WTC11 (cell line): ENCODE results near the gene CTNND2. TPM values are rescaled to one million over a fixed set of nuclear protein-coding genes. Genes with fewer than 3 reads are reported as not detected.

ENCODE experiments used
- ATAC-seq: fragments of 200-7000 bp; cut with Tn5 transposase; 2 replicates; pipeline ENCODE4 v1.10.0; 2021; ENCODE audit warnings: mild to moderate bottlenecking, moderate library complexity
- CTCF ChIA-PET: fragments of 300-600 bp; sonication (Branson Sonifier 250); formaldehyde crosslinking; loops from one replicate; lab custom pipeline; 2021; ENCODE audit warnings: antibody characterized with exemption; lab: Charles Lee
- POLR2A ChIA-PET: fragments of 350-600 bp; sonication (Branson Sonifier 250); formaldehyde crosslinking; loops from one replicate; lab custom pipeline; 2021; ENCODE audit warnings: antibody characterized with exemption; lab: Charles Lee
- DNase-seq: peaks from one replicate; pipeline ENCODE4 v3.0.0; 2021; ENCODE audit warnings: low spot score
- H3K27ac Mint-ChIP-seq: 2 replicates; pipeline ENCODE4 v1.8.0; 2021; ENCODE audit warnings: mixed read lengths
- H3K27me3 Mint-ChIP-seq: 2 replicates; pipeline ENCODE4 v1.8.0; 2021; ENCODE audit warnings: low read depth, mild to moderate bottlenecking, moderate library complexity, mixed read lengths
- H3K36me3 Mint-ChIP-seq: 2 replicates; pipeline ENCODE4 v1.8.0; 2021; ENCODE audit warnings: mixed read lengths
- H3K4me1 Mint-ChIP-seq: 2 replicates; pipeline ENCODE4 v1.8.0; 2022; ENCODE audit warnings: mixed read lengths
- H3K4me3 Mint-ChIP-seq: 2 replicates; pipeline ENCODE4 v1.8.0; 2021; ENCODE audit warnings: mild to moderate bottlenecking, moderate library complexity, mixed read lengths
- H3K9me3 Mint-ChIP-seq: 2 replicates; pipeline ENCODE4 v1.8.0; 2021; ENCODE audit warnings: mixed read lengths
- ATF2 ChIP-seq: sonication (generic); formaldehyde crosslinking; IDR thresholded peaks from 2 replicates; pipeline ENCODE4 v1.8.1; 2022; ENCODE audit warnings: low read depth, missing genetic modification reagents, borderline replicate concordance
- E2F4 ChIP-seq: sonication (generic); formaldehyde crosslinking; IDR thresholded peaks from 2 replicates; pipeline ENCODE4 v1.8.1; 2022; ENCODE audit warnings: low read depth, mild to moderate bottlenecking, moderate library complexity, missing genetic modification reagents, borderline replicate concordance
- ETV6 ChIP-seq: sonication (generic); formaldehyde crosslinking; IDR thresholded peaks from 2 replicates; pipeline ENCODE4 v1.8.1; 2022; ENCODE audit warnings: mild to moderate bottlenecking, missing genetic modification reagents
- GABPB1 ChIP-seq: sonication (generic); formaldehyde crosslinking; IDR thresholded peaks from 2 replicates; pipeline ENCODE4 v1.8.1; 2023; ENCODE audit warnings: mild to moderate bottlenecking, missing genetic modification reagents
- GRHL2 ChIP-seq: fragments of 250-450 bp; sonication (Bioruptor Pico); IDR thresholded peaks from 2 replicates; pipeline ENCODE4 v1.8.0; 2022; ENCODE audit warnings: mild to moderate bottlenecking, moderate library complexity; ENCODE audit not compliant: insufficient replicate concordance, severe bottlenecking
- KAT7 ChIP-seq: sonication (generic); formaldehyde crosslinking; IDR thresholded peaks from 2 replicates; pipeline ENCODE4 v1.8.1; 2023; ENCODE audit warnings: missing genetic modification reagents, mild to moderate bottlenecking, borderline replicate concordance
- NFE2L1 ChIP-seq: sonication (generic); formaldehyde crosslinking; IDR thresholded peaks from 2 replicates; pipeline ENCODE4 v1.8.1; 2023; ENCODE audit warnings: missing genetic modification reagents
- NR1H2 ChIP-seq: sonication (generic); formaldehyde crosslinking; IDR thresholded peaks from 2 replicates; pipeline ENCODE4 v1.9.0; 2021; ENCODE audit warnings: mild to moderate bottlenecking, moderate library complexity, missing genetic modification reagents
- OVOL2 ChIP-seq: fragments of 250-450 bp; sonication (Bioruptor Pico); IDR thresholded peaks from 2 replicates; pipeline ENCODE4 v1.9.0; 2021; ENCODE audit warnings: mild to moderate bottlenecking, borderline replicate concordance
- RORB ChIP-seq: fragments of 250-450 bp; sonication (Bioruptor Pico); IDR thresholded peaks from 2 replicates; pipeline ENCODE4 v1.9.0; 2021; ENCODE audit warnings: mild to moderate bottlenecking
- SMAD4 ChIP-seq: sonication (generic); formaldehyde crosslinking; IDR thresholded peaks from 2 replicates; pipeline ENCODE4 v1.8.0; 2022; ENCODE audit warnings: mild to moderate bottlenecking, missing genetic modification reagents
- TCF7 ChIP-seq: sonication (generic); formaldehyde crosslinking; IDR thresholded peaks from 2 replicates; pipeline ENCODE4 v1.8.0; 2022; ENCODE audit warnings: mild to moderate bottlenecking, low read depth, missing genetic modification reagents, moderate library complexity
- TP53 ChIP-seq: sonication (generic); formaldehyde crosslinking; IDR thresholded peaks from 2 replicates; pipeline ENCODE4 v1.8.1; 2023; ENCODE audit warnings: mild to moderate bottlenecking, missing genetic modification reagents
- ZNF219 ChIP-seq: sonication (generic); formaldehyde crosslinking; IDR thresholded peaks from 2 replicates; pipeline ENCODE4 v1.8.0; 2023; ENCODE audit warnings: missing genetic modification reagents, mild to moderate bottlenecking, borderline replicate concordance
- ZNF416 ChIP-seq: fragments of 250-450 bp; sonication (Bioruptor Pico); IDR thresholded peaks from 2 replicates; pipeline ENCODE4 v1.9.0; 2021; ENCODE audit warnings: mild to moderate bottlenecking, inconsistent platforms
- ZNF425 ChIP-seq: fragments of 250-450 bp; sonication (Bioruptor Pico); conservative IDR thresholded peaks from 2 replicates; pipeline ENCODE4 v1.9.0; 2021; ENCODE audit warnings: mild to moderate bottlenecking
- ZNF532 ChIP-seq: fragments of 250-450 bp; sonication (Bioruptor Pico); IDR thresholded peaks from 2 replicates; pipeline ENCODE4 v1.9.0; 2021; ENCODE audit warnings: mild to moderate bottlenecking, borderline replicate concordance
- total RNA-seq: library from RNA; stranded (reverse); gene quantifications from 3 replicates; pipeline ENCODE4 v1.2.3, GENCODE V29; 2021
- TF ChIP-seq, protein P1 (sequence below): sonication (generic); formaldehyde crosslinking; IDR thresholded peaks from 2 replicates; pipeline ENCODE4 v1.8.0; 2022; ENCODE audit warnings: mild to moderate bottlenecking, missing genetic modification reagents
- TF ChIP-seq, protein P2 (sequence below): fragments of 200-600 bp; IDR thresholded peaks from 2 replicates; pipeline ENCODE4 v1.8.0; 2022; ENCODE audit warnings: antibody characterized with exemption

The CTNND2 gene
- total RNA-seq, 1 experiment from 2014 or later = 11.9 TPM

GRCh38 chr5:11427569-11427968 lies 476.7 kb downstream of the CTNND2 start:
- Mint-ChIP-seq H3K4me3 (no peak overlapping the region), H3K9me3 (no peaks in the 10 kb centered on the region), H3K36me3 (no peaks in the 10 kb centered on the region)
- no peak for ATAC-seq
- TF ChIP-seq ETV6 (CRISPR knock-in tag) (no peak), KAT7 (CRISPR knock-in tag) (no peak), ATF2 (CRISPR knock-in tag) (no peak), NR1H2 (CRISPR knock-in tag) (no peak)
- TF ChIP-seq, protein P1, sequence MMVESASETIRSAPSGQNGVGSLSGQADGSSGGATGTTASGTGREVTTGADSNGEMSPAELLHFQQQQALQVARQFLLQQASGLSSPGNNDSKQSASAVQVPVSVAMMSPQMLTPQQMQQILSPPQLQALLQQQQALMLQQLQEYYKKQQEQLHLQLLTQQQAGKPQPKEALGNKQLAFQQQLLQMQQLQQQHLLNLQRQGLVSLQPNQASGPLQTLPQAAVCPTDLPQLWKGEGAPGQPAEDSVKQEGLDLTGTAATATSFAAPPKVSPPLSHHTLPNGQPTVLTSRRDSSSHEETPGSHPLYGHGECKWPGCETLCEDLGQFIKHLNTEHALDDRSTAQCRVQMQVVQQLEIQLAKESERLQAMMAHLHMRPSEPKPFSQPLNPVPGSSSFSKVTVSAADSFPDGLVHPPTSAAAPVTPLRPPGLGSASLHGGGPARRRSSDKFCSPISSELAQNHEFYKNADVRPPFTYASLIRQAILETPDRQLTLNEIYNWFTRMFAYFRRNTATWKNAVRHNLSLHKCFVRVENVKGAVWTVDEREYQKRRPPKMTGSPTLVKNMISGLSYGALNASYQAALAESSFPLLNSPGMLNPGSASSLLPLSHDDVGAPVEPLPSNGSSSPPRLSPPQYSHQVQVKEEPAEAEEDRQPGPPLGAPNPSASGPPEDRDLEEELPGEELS (CRISPR knock-in tag) = no peak
- TF ChIP-seq, all 79 proteins: peak for 0
- no peak for DNase-seq
- H3K4me1 Mint-ChIP-seq = no peaks in the 10 kb centered on the region
- no peak overlapping the region for H3K27ac Mint-ChIP-seq
- no peaks in the 10 kb centered on the region for H3K27me3 Mint-ChIP-seq
- ChIA-PET CTCF (no interaction called here), POLR2A (no interaction called here)

- H3K27me3 Mint-ChIP-seq = no peaks in the 10 kb centered on the region
- 0 out of 2 replicates have a peak, but pooled peaks cover under 1% of the 10 kb centered on the region for H3K4me1 Mint-ChIP-seq
- POLR2A ChIA-PET = no interaction called here
- TF ChIP-seq TCF7 (no peak), RORB (CRISPR knock-in tag) (no peak), TP53 (no peak), E2F4 (no peak), ZNF219 (CRISPR knock-in tag) (no peak), GRHL2 (no peak), ZNF416 (no peak), ZNF425 (CRISPR knock-in tag) (no peak), OVOL2 (CRISPR knock-in tag) (no peak)
- TF ChIP-seq, all 79 proteins: peak for 0
- Mint-ChIP-seq H3K9me3 (no peaks in the 10 kb centered on the region), H3K36me3 (no peaks in the 10 kb centered on the region), H3K4me3 (no peak overlapping the region), H3K27ac (no peak overlapping the region)
- ATAC-seq (no peak), DNase-seq (no peak)
- CTCF ChIA-PET = no interaction called here
Measured at GRCh38 chr5:11426442-11426841, 477.8 kb downstream of the CTNND2 start.

DNA sequence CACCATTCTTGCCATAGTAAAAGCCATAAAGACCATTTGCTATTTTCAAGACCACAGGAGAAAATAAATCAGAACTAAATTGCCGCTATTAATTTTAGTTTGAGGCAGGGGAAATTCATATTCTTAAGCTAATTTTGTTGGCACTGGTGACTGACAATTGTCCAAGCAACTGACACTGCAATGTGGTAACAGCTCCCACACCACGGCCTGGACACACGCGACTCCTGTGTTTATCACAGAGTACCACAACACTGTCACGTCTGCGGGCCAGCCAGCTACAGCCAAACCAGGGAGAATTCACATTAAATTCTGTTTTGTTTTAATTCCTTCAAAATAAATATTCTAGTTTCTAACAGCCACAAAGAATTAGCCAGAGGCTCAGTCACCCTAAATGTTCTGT lies 481.9 kb downstream of the CTNND2 start:
- Mint-ChIP-seq H3K36me3 (no peaks in the 10 kb centered on the region), H3K4me3 (no peak overlapping the region), H3K27ac (no peak overlapping the region), H3K4me1 (0 out of 2 replicates have a peak, but pooled peaks cover 6% of the 10 kb centered on the region), H3K27me3 (no peaks in the 10 kb centered on the region), H3K9me3 (peaks cover 11% of the 10 kb centered on the region)
- ATAC-seq (no peak), DNase-seq (no peak)
- POLR2A ChIA-PET = no interaction called here
- TF ChIP-seq SMAD4 (CRISPR knock-in tag) (no peak), ZNF532 (CRISPR knock-in tag) (no peak), GABPB1 (CRISPR knock-in tag) (no peak), NFE2L1 (no peak)
- TF ChIP-seq, protein P2, sequence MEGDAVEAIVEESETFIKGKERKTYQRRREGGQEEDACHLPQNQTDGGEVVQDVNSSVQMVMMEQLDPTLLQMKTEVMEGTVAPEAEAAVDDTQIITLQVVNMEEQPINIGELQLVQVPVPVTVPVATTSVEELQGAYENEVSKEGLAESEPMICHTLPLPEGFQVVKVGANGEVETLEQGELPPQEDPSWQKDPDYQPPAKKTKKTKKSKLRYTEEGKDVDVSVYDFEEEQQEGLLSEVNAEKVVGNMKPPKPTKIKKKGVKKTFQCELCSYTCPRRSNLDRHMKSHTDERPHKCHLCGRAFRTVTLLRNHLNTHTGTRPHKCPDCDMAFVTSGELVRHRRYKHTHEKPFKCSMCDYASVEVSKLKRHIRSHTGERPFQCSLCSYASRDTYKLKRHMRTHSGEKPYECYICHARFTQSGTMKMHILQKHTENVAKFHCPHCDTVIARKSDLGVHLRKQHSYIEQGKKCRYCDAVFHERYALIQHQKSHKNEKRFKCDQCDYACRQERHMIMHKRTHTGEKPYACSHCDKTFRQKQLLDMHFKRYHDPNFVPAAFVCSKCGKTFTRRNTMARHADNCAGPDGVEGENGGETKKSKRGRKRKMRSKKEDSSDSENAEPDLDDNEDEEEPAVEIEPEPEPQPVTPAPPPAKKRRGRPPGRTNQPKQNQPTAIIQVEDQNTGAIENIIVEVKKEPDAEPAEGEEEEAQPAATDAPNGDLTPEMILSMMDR = no peak
- CTCF ChIA-PET = no interaction called here
